KMS-11 (cell line): ENCODE data around the gene PIM1.

Source experiments
- H2AFZ ChIP-seq: fragments of 200-600 bp; sonication (generic); 2 replicates; pipeline ENCODE4 v1.6.1; 2016; ENCODE audit warnings: antibody characterized with exemption, mixed run types, low read depth
- H3K27ac ChIP-seq: fragments of 200-600 bp; sonication (generic); 2 replicates; pipeline ENCODE4 v1.6.1; 2016; ENCODE audit warnings: mild to moderate bottlenecking, mixed run types
- H3K27me3 ChIP-seq: fragments of 200-600 bp; sonication (generic); 2 replicates; pipeline ENCODE4 v1.6.1; 2017; ENCODE audit warnings: mild to moderate bottlenecking, low read depth, mixed run types, moderate library complexity; ENCODE audit not compliant: insufficient read depth
- H3K36me3 ChIP-seq: fragments of 200-600 bp; sonication (generic); 2 replicates; pipeline ENCODE4 v1.6.1; 2017; ENCODE audit warnings: mild to moderate bottlenecking, mixed run types; ENCODE audit not compliant: insufficient read depth
- H3K4me1 ChIP-seq: fragments of 200-600 bp; sonication (generic); 2 replicates; pipeline ENCODE4 v1.6.1; 2016; ENCODE audit warnings: mild to moderate bottlenecking, low read depth, mixed run types; ENCODE audit not compliant: poor library complexity, severe bottlenecking
- H3K4me2 ChIP-seq: fragments of 200-600 bp; sonication (generic); 2 replicates; pipeline ENCODE4 v1.7.0; 2016; ENCODE audit warnings: mild to moderate bottlenecking, mixed run types
- H3K4me3 ChIP-seq: fragments of 200-600 bp; sonication (generic); IDR thresholded peaks from 2 replicates; pipeline ENCODE4 v1.6.1; 2017; ENCODE audit warnings: low read depth, low read length, mixed read lengths; ENCODE audit not compliant: insufficient read depth
- H3K79me2 ChIP-seq: fragments of 200-600 bp; sonication (generic); 2 replicates; pipeline ENCODE4 v1.6.1; 2016; ENCODE audit warnings: low read depth, mixed run types; ENCODE audit not compliant: insufficient read depth
- H3K9ac ChIP-seq: fragments of 200-600 bp; sonication (generic); 2 replicates; pipeline ENCODE4 v1.6.1; 2016; ENCODE audit warnings: mild to moderate bottlenecking, mixed run types
- H4K20me1 ChIP-seq: fragments of 200-600 bp; sonication (generic); 2 replicates; pipeline ENCODE4 v1.6.1; 2016; ENCODE audit warnings: mild to moderate bottlenecking, mixed run types; ENCODE audit not compliant: insufficient read depth
- CTCF ChIP-seq: fragments of 200-600 bp; sonication (generic); conservative IDR thresholded peaks from 2 replicates; pipeline ENCODE4 v1.6.1; 2017; ENCODE audit warnings: low read depth, mild to moderate bottlenecking, antibody characterized with exemption, low read length, moderate library complexity, mixed read lengths

The PIM1 gene

GRCh38 chr6:37174515-37175331 lies 4.8 kb downstream of the PIM1 start:
- peaks cover 11% of the 10 kb centered on the region for H4K20me1 ChIP-seq
- no peak overlapping the region for H3K27ac ChIP-seq
- H3K9ac ChIP-seq, result no peak overlapping the region
- H3K4me2 ChIP-seq, result no peak overlapping the region
- H2AFZ ChIP-seq, result no peak overlapping the region
- H3K4me3 ChIP-seq, result no peak overlapping the region
- H3K36me3 ChIP-seq, result peaks cover 16% of the 10 kb centered on the region
- peaks cover 18% of the 10 kb centered on the region for H3K4me1 ChIP-seq
- H3K27me3 ChIP-seq, result no peaks in the 10 kb centered on the region
- TF ChIP-seq CTCF, result no peak
- H3K79me2 ChIP-seq, result peaks cover 37% of the 10 kb centered on the region

- Histone ChIP-seq H3K27me3 (no peaks in the 10 kb centered on the region), H3K4me3 (no peak overlapping the region), H3K79me2 (peaks cover 31% of the 10 kb centered on the region), H3K4me2 (no peak overlapping the region), H3K4me1 (peaks cover 18% of the 10 kb centered on the region), H3K27ac (no peak overlapping the region), H4K20me1 (peaks cover 11% of the 10 kb centered on the region), H3K36me3 (peaks cover 16% of the 10 kb centered on the region), H3K9ac (no peak overlapping the region), H2AFZ (no peak overlapping the region)
- TF ChIP-seq CTCF, result no peak
These were observed 5.6 kb downstream of the PIM1 start for GRCh38 chr6:37175332-37176267.

- Histone ChIP-seq H3K36me3 (peaks cover 16% of the 10 kb centered on the region), H2AFZ (no peak overlapping the region), H3K4me2 (no peak overlapping the region), H3K27me3 (no peaks in the 10 kb centered on the region), H4K20me1 (peaks cover 11% of the 10 kb centered on the region), H3K4me1 (peaks cover 18% of the 10 kb centered on the region), H3K4me3 (no peak overlapping the region), H3K27ac (no peak overlapping the region), H3K9ac (no peak overlapping the region), H3K79me2 (peaks cover 23% of the 10 kb centered on the region)
- TF ChIP-seq CTCF, result no peak
These were observed 6.5 kb downstream of the PIM1 start for GRCh38 chr6:37176268-37177076.
